H1 (cell line): Measurements from ENCODE around the gene HMGCL. TPM values are rescaled to one million over a fixed set of nuclear protein-coding genes. Genes with fewer than 3 reads are reported as not detected.

Experiments
- SIRT6 ChIP-seq: IDR thresholded peaks from one replicate; pipeline ENCODE4 v1.7.1; 2012; ENCODE audit warnings: low read length, inconsistent platforms
- polyA plus RNA-seq, 7 experiments: library from polyadenylated mRNA; depleted of rRNA in 3 of 7; stranded (reverse) in 5 of 7; unstranded in 2 of 7; fragments of >200 nt in 5 of 7; fragments of 200-250 nt in 2 of 7; gene quantifications; 1 replicate in 5 of 7; 2 replicates in 1 of 7; 4 replicates in 1 of 7; pipeline versions ENCODE4 v1.2.1 to v1.2.3, GENCODE V29; 2011 to 2013; ENCODE audit warnings: missing spikeins in 2 of 7, mixed read lengths in 2 of 7
- total RNA-seq: library from RNA; stranded (reverse); fragmentation: NEBNext Ultra II Directional; extraction: Animal tissue kit (Norgen Biotek cat#: 25700); gene quantifications from 2 replicates; pipeline ENCODE4 v1.2.1, GENCODE V29; 2021

The HMGCL gene
- total and polyA plus RNA-seq, 2 of the 8 experiments (the other 6 are each of a cell fraction or from before 2014, with no cell fraction given), result 13.7 to 19.5 TPM

- no peak for TF ChIP-seq SIRT6
Observed at GRCh38 chr1:23825076-23825761, at the start of gene HMGCL (continued).
